KMS-11 (cell line): ENCODE measurements around the gene NDST1.

Experiments used
- H2AFZ ChIP-seq: fragments of 200-600 bp; sonication (generic); 2 replicates; pipeline ENCODE4 v1.6.1; 2016; ENCODE audit warnings: antibody characterized with exemption, mixed run types, low read depth
- H3K27ac ChIP-seq: fragments of 200-600 bp; sonication (generic); 2 replicates; pipeline ENCODE4 v1.6.1; 2016; ENCODE audit warnings: mild to moderate bottlenecking, mixed run types
- H3K27me3 ChIP-seq: fragments of 200-600 bp; sonication (generic); 2 replicates; pipeline ENCODE4 v1.6.1; 2017; ENCODE audit warnings: mild to moderate bottlenecking, low read depth, mixed run types, moderate library complexity; ENCODE audit not compliant: insufficient read depth
- H3K36me3 ChIP-seq: fragments of 200-600 bp; sonication (generic); 2 replicates; pipeline ENCODE4 v1.6.1; 2017; ENCODE audit warnings: mild to moderate bottlenecking, mixed run types; ENCODE audit not compliant: insufficient read depth
- H3K4me1 ChIP-seq: fragments of 200-600 bp; sonication (generic); 2 replicates; pipeline ENCODE4 v1.6.1; 2016; ENCODE audit warnings: mild to moderate bottlenecking, low read depth, mixed run types; ENCODE audit not compliant: poor library complexity, severe bottlenecking
- H3K4me2 ChIP-seq: fragments of 200-600 bp; sonication (generic); 2 replicates; pipeline ENCODE4 v1.7.0; 2016; ENCODE audit warnings: mild to moderate bottlenecking, mixed run types
- H3K4me3 ChIP-seq: fragments of 200-600 bp; sonication (generic); IDR thresholded peaks from 2 replicates; pipeline ENCODE4 v1.6.1; 2017; ENCODE audit warnings: low read depth, low read length, mixed read lengths; ENCODE audit not compliant: insufficient read depth
- H3K79me2 ChIP-seq: fragments of 200-600 bp; sonication (generic); 2 replicates; pipeline ENCODE4 v1.6.1; 2016; ENCODE audit warnings: low read depth, mixed run types; ENCODE audit not compliant: insufficient read depth
- H3K9ac ChIP-seq: fragments of 200-600 bp; sonication (generic); 2 replicates; pipeline ENCODE4 v1.6.1; 2016; ENCODE audit warnings: mild to moderate bottlenecking, mixed run types
- H4K20me1 ChIP-seq: fragments of 200-600 bp; sonication (generic); 2 replicates; pipeline ENCODE4 v1.6.1; 2016; ENCODE audit warnings: mild to moderate bottlenecking, mixed run types; ENCODE audit not compliant: insufficient read depth
- CTCF ChIP-seq: fragments of 200-600 bp; sonication (generic); conservative IDR thresholded peaks from 2 replicates; pipeline ENCODE4 v1.6.1; 2017; ENCODE audit warnings: low read depth, mild to moderate bottlenecking, antibody characterized with exemption, low read length, moderate library complexity, mixed read lengths

NDST1 gene

GRCh38 chr5:150530423-150530822 lies 22.5 kb downstream of the NDST1 start:
- Histone ChIP-seq H3K4me2 (no peak overlapping the region), H4K20me1 (no peaks in the 10 kb centered on the region), H3K4me3 (no peak overlapping the region), H3K79me2 (no peaks in the 10 kb centered on the region), H3K4me1 (no peaks in the 10 kb centered on the region), H3K27ac (no peak overlapping the region), H3K9ac (no peak overlapping the region), H3K36me3 (no peaks in the 10 kb centered on the region), H3K27me3 (no peaks in the 10 kb centered on the region), H2AFZ (no peak overlapping the region)
- TF ChIP-seq CTCF = no peak

- no peaks in the 10 kb centered on the region for H3K36me3 ChIP-seq
- TF ChIP-seq CTCF = no peak
These were observed 23.1 kb downstream of the NDST1 start for GRCh38 chr5:150530951-150531588.

GRCh38 chr5:150531686-150532085 lies 23.8 kb downstream of the NDST1 start:
- no peak overlapping the region for H3K4me2 ChIP-seq
- no peaks in the 10 kb centered on the region for H3K36me3 ChIP-seq
- no peak for TF ChIP-seq CTCF
- no peaks in the 10 kb centered on the region for H3K27me3 ChIP-seq
- H2AFZ ChIP-seq = no peak overlapping the region
- H4K20me1 ChIP-seq = no peaks in the 10 kb centered on the region
- H3K9ac ChIP-seq = no peak overlapping the region
- no peak overlapping the region for H3K4me3 ChIP-seq
- H3K79me2 ChIP-seq = no peaks in the 10 kb centered on the region
- H3K27ac ChIP-seq = no peak overlapping the region
- no peaks in the 10 kb centered on the region for H3K4me1 ChIP-seq

More at GRCh38 chr5:150530951-150531588, 23.1 kb downstream of the NDST1 start:
- Histone ChIP-seq H3K4me1 (no peaks in the 10 kb centered on the region), H3K4me2 (no peak overlapping the region), H3K27ac (no peak overlapping the region), H3K9ac (no peak overlapping the region), H3K27me3 (no peaks in the 10 kb centered on the region), H3K4me3 (no peak overlapping the region), H4K20me1 (no peaks in the 10 kb centered on the region), H3K79me2 (no peaks in the 10 kb centered on the region), H2AFZ (no peak overlapping the region)

- Histone ChIP-seq H3K27me3 (no peaks in the 10 kb centered on the region), H3K79me2 (no peaks in the 10 kb centered on the region), H3K4me3 (no peak overlapping the region), H3K27ac (no peak overlapping the region), H3K4me1 (no peaks in the 10 kb centered on the region), H4K20me1 (no peaks in the 10 kb centered on the region), H3K36me3 (no peaks in the 10 kb centered on the region), H2AFZ (no peak overlapping the region), H3K4me2 (no peak overlapping the region), H3K9ac (no peak overlapping the region)
- no peak for TF ChIP-seq CTCF
These were observed 24.2 kb downstream of the NDST1 start for GRCh38 chr5:150532151-150532550.
